Head of caudate nucleus (tissue), 42 donors: ENCODE measurements around the gene RAB15.

Experiments
- DNase-seq, 42 donors: peaks; one replicate each; pipeline versions ENCODE4 v3.0.0 to v3.0.0-alpha.2; 2020 to 2021; ENCODE audit warnings: mixed read lengths in 7 of 42
- intact Hi-C: fragments of 100-400 bp; cut with DNase I; formaldehyde crosslinking; loops from one replicate; pipeline ENCODE4 v1.15.0; 2022

RAB15 gene

GRCh38 chr14:64993266-64993930 lies 21.3 kb upstream of the RAB15 start:
- intact Hi-C loops, result no loop called here
- DNase-seq, result no peak

DNA sequence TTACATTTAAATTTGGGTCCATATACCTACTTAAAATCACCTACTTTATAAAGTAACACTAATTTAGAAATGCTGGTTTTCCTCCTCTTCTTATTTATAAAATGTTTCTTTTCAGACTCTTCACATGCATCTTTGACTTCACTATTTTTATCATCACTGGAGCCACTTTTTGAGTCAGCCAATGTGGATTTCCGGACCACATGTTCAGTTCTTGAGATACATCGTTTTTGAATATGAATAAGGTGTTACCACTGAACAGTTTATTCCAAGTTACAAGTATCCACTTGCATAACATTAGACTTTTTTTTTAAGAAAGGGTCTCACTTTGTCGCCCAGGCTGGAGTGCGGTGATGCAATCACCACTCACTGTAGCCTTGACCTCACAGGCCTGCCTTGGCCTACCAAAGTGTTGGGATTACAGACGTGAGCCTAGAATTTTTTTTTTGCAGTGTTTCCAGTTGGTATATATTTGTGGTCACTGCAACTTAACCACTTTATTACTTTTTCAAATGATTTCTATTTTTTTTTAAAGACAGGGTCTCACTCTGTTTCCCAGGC lies 20.3 kb upstream of the RAB15 start:
- intact Hi-C loops, result no loop called here
- no peak for DNase-seq

DNA sequence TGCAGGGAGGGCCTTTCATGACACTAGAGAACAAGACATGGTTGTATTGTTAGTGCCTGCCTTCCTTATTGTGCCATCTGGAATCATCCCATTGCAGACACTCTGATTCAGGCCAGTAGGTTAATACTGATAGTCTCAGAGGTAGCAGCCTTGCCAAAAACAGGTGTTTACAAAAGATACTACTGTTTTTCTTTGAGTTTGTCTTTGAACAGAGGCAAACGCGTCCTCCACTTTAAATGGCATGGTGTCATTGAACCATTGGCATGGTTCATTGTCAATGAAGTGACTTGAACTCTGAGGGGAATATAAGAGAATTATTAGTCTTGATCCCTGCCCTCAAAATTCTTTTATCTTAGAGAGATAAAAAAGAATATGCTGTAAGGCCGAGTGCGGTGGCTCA lies 18.8 kb upstream of the RAB15 start:
- no peak for DNase-seq
- intact Hi-C loops, result no loop called here

GRCh38 chr14:64990296-64990695 lies 18.2 kb upstream of the RAB15 start:
- no peak for DNase-seq
- intact Hi-C loops, result no loop called here

DNA sequence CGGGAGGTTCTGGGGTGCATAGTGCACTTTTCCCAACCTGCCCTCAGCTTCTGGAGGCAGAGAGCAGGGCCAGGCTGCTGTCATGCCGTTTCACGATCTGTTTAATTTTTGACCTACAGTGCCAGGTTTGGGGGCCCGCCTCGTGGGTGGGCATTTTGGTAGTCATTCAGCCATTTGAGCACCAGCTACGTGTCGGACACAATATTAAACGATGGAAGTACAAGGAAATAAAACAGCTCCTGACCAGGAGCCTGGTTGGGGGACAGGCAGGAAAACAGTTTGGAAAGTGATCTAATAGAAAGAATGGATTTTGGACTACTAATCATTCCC lies 15.3 kb upstream of the RAB15 start:
- intact Hi-C loops, result loop anchor here (5.0 to 10.0 kb wide), 2 partner anchors 35 to 117 kb away; partner anchors contain the start of gene MAX
- DNase-seq, result peak in 1 of 42 donors; percentile 35

- peak; percentile 91 to 99 (median 96) for DNase-seq
- intact Hi-C loops, result loop anchor here (5.0 to 10.0 kb wide), 2 partner anchors 35 to 118 kb away; partner anchors contain the start of gene MAX
Observed at GRCh38 chr14:64986648-64987437, 14.7 kb upstream of the RAB15 start, which contains the start of gene FNTB. TSS of gene FNTB (plus strand) at chr14:64986895. CDS start at chr14:64986954, 59 bp downstream.

DNA sequence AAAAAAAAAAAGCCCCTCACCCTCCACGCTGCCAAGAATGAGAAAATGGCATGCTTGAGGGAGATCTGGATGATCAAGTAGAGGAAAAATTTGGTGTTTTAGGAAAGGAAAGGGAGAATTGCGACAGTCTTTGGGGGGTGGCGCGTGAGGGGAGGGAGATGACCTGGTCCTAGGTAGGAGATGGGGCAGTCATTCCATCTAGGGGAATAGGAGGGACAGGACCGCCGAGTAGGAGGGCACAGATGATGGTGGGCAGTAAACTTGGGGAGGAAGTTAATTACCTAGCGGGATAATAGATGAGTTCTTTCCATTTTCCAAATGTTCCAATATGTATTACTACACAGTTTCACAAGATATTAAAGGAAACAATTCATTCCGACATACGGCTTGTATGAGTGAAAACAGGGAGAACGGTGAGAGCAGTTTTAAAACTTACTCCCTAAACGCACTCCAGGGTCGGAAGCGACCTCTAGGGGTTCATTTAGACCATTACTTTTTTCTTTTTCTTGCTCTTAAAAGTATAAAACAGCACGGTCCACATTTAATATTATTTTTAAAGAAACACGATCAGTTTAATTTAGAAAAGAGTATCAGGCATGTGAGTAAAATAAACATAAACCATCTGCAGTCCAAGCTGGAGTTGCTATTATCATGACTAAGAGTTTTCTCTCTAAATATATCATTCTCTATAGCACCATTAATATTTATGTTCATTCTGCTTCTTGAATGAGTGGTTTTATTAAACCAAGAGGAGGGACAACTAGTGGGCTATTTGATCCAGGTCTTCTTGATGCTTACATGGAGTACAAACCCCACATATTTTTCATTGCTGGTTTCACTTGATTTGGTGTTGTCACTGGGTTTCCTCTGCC lies 11.5 kb upstream of the RAB15 start:
- intact Hi-C loops, result loop anchor here (10.0 kb wide), 1 partner anchor 121 kb away; the partner anchor contains the start of gene MAX
- DNase-seq, result peak in 20 of 42 donors; percentile 29 to 73 (median 50)

GRCh38 chr14:64979336-64980074 lies 7.4 kb upstream of the RAB15 start:
- DNase-seq, result no peak
- intact Hi-C loops, result loop anchor here (10.0 kb wide), 1 partner anchor 125 kb away; the partner anchor contains the start of gene MAX

GRCh38 chr14:64974563-64974962 lies 2.4 kb upstream of the RAB15 start:
- no peak for DNase-seq
- intact Hi-C loops, result no loop called here

DNA sequence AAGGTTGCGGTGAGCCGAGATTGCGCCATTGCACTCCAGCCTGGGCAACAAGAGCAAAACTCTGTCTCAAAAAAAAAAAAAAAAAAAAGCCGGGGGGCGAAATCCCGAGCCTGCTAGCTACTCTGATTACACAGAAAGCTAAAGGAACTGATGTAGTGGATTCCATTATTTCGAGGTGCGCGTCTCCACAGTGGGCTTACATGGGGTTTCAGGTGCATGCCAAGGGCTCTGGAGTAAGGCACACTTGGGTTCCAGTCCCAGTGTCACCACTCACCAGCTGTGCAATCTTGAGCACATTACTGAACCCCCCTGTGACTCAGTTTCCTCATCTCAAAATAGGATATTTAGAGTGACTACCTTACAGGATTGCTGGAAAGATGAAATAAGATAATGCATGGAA lies 1.7 kb upstream of the RAB15 start:
- no peak for DNase-seq
- intact Hi-C loops, result no loop called here

- intact Hi-C loops, result no loop called here
- no peak for DNase-seq
Observed at GRCh38 chr14:64973026-64973442, 898 bp upstream of the RAB15 start.

DNA sequence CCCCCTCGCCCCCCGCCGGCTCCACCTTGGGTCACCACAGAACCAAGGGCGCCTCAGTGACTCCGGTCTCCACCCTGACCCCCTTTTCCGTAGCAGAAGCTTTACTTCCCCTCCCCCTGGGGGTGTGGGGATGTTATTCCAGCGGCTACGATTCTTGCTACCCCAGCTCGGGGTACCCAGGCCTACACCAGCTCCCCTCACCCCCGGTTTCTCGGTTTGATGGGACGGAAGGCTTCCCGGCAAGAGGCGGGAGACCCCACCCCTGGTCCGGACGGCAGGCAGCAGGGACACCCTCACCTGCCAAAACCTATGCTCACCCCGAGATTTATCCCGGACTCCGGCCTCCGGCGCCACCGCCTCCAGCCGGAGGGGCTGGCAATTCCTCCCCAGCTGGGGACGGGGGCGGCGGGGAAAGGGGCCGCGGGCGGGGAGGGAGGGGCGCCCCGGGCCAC lies 619 bp downstream of the RAB15 start:
- DNase-seq, result no peak
- intact Hi-C loops, result no loop called here

GRCh38 chr14:64970776-64971477 lies 1.2 kb downstream of the RAB15 start:
- DNase-seq, result no peak
- intact Hi-C loops, result no loop called here

DNA sequence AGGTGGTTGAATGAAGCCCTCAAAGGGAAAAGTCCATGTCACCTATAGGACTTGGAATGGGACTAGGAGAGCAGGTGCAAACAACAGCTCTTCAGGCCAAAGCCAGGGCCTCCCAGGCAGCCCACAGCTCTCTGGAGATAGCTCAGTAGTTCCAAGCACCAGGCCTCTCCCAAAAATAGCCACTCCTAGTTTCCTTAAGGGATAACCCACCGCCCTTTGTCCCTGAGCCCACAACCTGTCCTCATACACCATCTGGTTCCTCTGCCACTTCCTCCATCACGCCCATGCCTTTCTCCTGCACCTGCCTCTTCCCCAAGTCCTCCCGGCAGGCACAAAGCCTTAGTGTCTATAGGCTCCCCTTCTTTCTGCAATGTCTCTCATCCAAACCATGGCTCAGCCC lies 2.1 kb downstream of the RAB15 start:
- DNase-seq, result no peak
- intact Hi-C loops, result no loop called here

DNA sequence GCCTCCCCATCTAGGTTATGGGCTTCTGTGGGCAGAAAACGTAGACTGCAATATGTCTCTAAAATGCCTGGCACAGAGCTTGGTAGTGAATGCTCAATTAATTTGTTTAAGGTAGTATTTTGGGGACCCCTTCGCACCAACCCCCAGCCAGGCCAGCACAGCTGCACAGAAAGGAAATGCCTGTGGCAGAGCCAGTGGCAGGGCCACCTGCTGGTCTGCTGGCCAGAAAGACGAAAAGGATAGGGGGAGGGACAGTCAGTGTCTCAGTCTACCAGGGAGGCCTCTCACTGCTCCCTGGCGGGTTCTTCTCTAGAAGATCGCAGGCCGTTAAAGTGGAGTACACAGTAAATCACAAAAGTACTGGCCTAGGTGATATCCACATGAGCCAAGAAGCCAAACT lies 3.5 kb downstream of the RAB15 start:
- intact Hi-C loops, result loop anchor here (10.0 kb wide), 1 partner anchor 54 kb away; the partner anchor contains the start of gene CHURC1
- peak in 1 of 42 donors; percentile 3 for DNase-seq

DNA sequence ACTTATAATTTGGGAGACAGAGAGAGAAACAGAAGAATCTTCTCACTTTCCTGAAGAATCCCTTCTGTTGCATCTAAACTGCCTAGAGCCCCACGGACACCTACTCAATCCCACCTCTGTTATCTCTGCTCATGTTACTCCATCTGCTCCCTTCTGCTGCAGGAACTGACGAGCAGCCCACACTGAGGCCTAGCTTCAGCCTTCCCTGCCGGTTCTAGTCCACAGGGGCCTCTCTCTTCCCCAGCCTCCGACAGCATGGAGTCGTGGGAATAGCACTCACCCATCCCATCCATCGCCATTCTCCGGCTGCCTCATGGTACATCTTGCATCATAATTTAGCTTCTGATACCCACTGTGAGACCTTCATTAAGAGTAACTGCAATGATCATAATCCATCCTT lies 4.0 kb downstream of the RAB15 start:
- intact Hi-C loops, result loop anchor here (10.0 kb wide), 1 partner anchor 53 kb away; the partner anchor contains the start of gene CHURC1
- DNase-seq, result peak in 4 of 42 donors; percentile 3 to 38 (median 23)

DNA sequence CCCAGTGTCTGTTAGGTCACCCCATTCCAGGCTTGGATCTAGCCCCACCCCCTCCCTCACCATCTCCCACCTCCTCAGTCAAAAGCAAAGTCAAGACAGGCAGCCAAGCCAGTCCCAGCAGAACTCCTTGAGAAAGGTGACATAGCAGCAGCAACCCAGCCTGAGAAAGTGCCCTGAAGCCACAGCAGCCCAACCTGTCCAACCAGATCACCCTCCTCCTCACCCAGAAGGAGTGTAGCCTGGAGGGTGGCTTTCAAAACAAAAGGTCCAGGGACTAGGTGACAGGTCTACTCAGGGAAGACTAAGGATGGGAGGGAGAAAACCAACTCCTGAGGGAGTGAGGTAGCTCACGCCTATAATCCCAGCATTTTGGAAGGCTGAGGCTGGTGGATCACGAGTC lies 5.2 kb downstream of the RAB15 start:
- intact Hi-C loops, result loop anchor here (10.0 kb wide), 1 partner anchor 52 kb away; the partner anchor contains the start of gene CHURC1
- no peak for DNase-seq
